Erythroblast (primary cell): ENCODE data around the gene NCBP3.

ENCODE experiments used
- DNase-seq, 2 experiments: peaks; one replicate each; lab custom pipeline; 2025; lab: John Stamatoyannopoulos, UW
- GATA1 ChIP-seq: IDR thresholded peaks from 2 replicates; pipeline ENCODE4 v1.6.1; 2011; ENCODE audit warnings: low read depth, mild to moderate bottlenecking, control low read depth, low read length, moderate library complexity
- POLR2A ChIP-seq: IDR thresholded peaks from 2 replicates; pipeline ENCODE4 v1.6.1; 2011; ENCODE audit warnings: mild to moderate bottlenecking, low read length

The NCBP3 gene

GRCh38 chr17:3888343-3889171 lies 42.5 kb upstream of the NCBP3 start:
- no peak for DNase-seq
- TF ChIP-seq POLR2A (no peak), GATA1 (no peak)

GRCh38 chr17:3887804-3888203 lies 41.8 kb upstream of the NCBP3 start:
- peak in 1 of 2 experiments; percentile 15 for DNase-seq
- no peak for TF ChIP-seq GATA1
- TF ChIP-seq POLR2A, result no peak

- no peak for DNase-seq
- no peak for TF ChIP-seq GATA1
- TF ChIP-seq POLR2A, result no peak
Measured at GRCh38 chr17:3887394-3887793, 41.3 kb upstream of the NCBP3 start.

GRCh38 chr17:3886776-3887175 lies 40.7 kb upstream of the NCBP3 start:
- no peak for TF ChIP-seq GATA1
- no peak for TF ChIP-seq POLR2A
- DNase-seq, result no peak

GRCh38 chr17:3885970-3886369 lies 39.9 kb upstream of the NCBP3 start:
- DNase-seq, result no peak
- no peak for TF ChIP-seq POLR2A
- no peak for TF ChIP-seq GATA1

GRCh38 chr17:3885271-3885670 lies 39.2 kb upstream of the NCBP3 start:
- DNase-seq, result no peak
- TF ChIP-seq GATA1, result no peak
- TF ChIP-seq POLR2A, result no peak

- no peak for DNase-seq
- TF ChIP-seq GATA1 (no peak), POLR2A (no peak)
Measured at GRCh38 chr17:3884188-3884587, 38.1 kb upstream of the NCBP3 start.

- TF ChIP-seq POLR2A (no peak), GATA1 (no peak)
- no peak for DNase-seq
Measured at GRCh38 chr17:3882276-3882675, 36.2 kb upstream of the NCBP3 start.

- DNase-seq, result no peak
Measured at GRCh38 chr17:3880983-3881382, 34.9 kb upstream of the NCBP3 start.

GRCh38 chr17:3879591-3880417 lies 33.8 kb upstream of the NCBP3 start:
- no peak for DNase-seq
- TF ChIP-seq GATA1, result no peak
- TF ChIP-seq POLR2A, result no peak

More at GRCh38 chr17:3880983-3881382, 34.9 kb upstream of the NCBP3 start:
- no peak for TF ChIP-seq POLR2A
- no peak for TF ChIP-seq GATA1

GRCh38 chr17:3879186-3879585 lies 33.1 kb upstream of the NCBP3 start:
- no peak for DNase-seq
- TF ChIP-seq GATA1 (no peak), POLR2A (no peak)

- no peak for DNase-seq
- TF ChIP-seq POLR2A (no peak), GATA1 (no peak)
Measured at GRCh38 chr17:3877220-3877619, 31.2 kb upstream of the NCBP3 start.

- TF ChIP-seq GATA1 (no peak), POLR2A (no peak)
- DNase-seq, result no peak
Measured at GRCh38 chr17:3875317-3875716, 29.3 kb upstream of the NCBP3 start.

GRCh38 chr17:3873862-3874261 lies 27.8 kb upstream of the NCBP3 start:
- no peak for DNase-seq
- no peak for TF ChIP-seq GATA1
- TF ChIP-seq POLR2A, result no peak
